DOHH2 (cell line): ENCODE data around the gene RPTOR.

ENCODE experiments used
- EZH2phosphoT487 ChIP-seq: fragments of 200-600 bp; sonication (generic); IDR thresholded peaks from 2 replicates; pipeline ENCODE4 v1.6.1; 2017; ENCODE audit warnings: borderline replicate concordance, mild to moderate bottlenecking, antibody characterized with exemption, low read length, moderate library complexity, mixed read lengths
- TF ChIP-seq, protein P1 (sequence below): fragments of 200-600 bp; sonication (generic); IDR thresholded peaks from one replicate; pipeline ENCODE4 v1.5.1; 2014; ENCODE audit warnings: antibody characterized with exemption, mild to moderate bottlenecking, low read depth, low read length; ENCODE audit not compliant: poor library complexity, severe bottlenecking

DNA sequence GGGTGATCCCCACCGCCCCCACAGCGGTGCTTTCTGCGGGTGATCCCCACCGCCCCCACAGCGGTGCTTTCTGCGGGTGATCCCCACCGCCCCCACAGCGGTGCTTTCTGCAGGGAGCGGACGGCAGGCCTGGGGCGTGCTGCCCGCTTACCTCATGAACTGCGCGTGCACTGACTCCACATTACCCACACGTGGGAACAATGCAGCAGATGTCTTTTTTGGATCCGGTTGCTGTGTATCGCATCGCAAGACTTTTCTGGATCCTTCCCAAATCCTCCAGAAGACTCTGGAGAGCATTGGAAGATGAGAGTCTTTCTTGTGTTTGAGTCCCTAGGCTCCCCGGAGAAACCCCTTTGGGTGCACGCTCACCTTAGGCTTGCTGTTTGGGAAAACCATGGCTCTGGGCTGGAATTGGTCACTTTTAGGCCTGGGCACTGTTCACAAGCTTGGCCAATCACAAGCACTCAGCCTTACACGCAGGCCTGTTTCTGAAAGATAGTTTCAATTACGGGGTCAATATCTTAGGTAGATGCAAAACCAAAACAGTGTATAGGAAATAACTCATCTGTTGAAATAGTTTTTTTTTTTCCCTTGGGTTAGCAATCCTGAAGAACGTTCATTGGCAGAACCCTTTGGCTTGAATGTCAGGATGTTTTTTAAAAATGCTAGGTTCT is 201.8 kb downstream of the RPTOR start:
- TF ChIP-seq, protein P1, sequence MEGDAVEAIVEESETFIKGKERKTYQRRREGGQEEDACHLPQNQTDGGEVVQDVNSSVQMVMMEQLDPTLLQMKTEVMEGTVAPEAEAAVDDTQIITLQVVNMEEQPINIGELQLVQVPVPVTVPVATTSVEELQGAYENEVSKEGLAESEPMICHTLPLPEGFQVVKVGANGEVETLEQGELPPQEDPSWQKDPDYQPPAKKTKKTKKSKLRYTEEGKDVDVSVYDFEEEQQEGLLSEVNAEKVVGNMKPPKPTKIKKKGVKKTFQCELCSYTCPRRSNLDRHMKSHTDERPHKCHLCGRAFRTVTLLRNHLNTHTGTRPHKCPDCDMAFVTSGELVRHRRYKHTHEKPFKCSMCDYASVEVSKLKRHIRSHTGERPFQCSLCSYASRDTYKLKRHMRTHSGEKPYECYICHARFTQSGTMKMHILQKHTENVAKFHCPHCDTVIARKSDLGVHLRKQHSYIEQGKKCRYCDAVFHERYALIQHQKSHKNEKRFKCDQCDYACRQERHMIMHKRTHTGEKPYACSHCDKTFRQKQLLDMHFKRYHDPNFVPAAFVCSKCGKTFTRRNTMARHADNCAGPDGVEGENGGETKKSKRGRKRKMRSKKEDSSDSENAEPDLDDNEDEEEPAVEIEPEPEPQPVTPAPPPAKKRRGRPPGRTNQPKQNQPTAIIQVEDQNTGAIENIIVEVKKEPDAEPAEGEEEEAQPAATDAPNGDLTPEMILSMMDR, result no peak
- TF ChIP-seq EZH2phosphoT487, result no peak
